ENCODE measurements around the gene PERM1.
A peak's percentile ranks its signal among the peaks of the same experiment; 100 is the strongest.

PERM1 gene

GRCh38 chr1:985126-985525, 3.2 kb upstream of the PERM1 start:
- no peaks in the 10 kb centered on the region for H3K9me3 ChIP-seq (ENCODE audit: control insufficient read depth, insufficient read depth, low read length)
- H3K79me2 ChIP-seq (ENCODE audit: control insufficient read depth, low read length): no peaks in the 10 kb centered on the region
- no peaks in the 10 kb centered on the region for H4K20me1 ChIP-seq (ENCODE audit: control insufficient read depth, insufficient read depth, low read depth, low read length)
- TF ChIP-seq CTCF (IDR thresholded peaks at IDR 0.05; ENCODE audit: low read depth, low read length, poor library complexity, severe bottlenecking): no peak
- no peak for TF ChIP-seq EZH2phosphoT487 (IDR thresholded peaks at IDR 0.05; ENCODE audit: borderline replicate concordance, low read length)
- no peaks in the 10 kb centered on the region for H3K4me1 ChIP-seq (ENCODE audit: control insufficient read depth, low read length)
- peaks cover 17% of the 10 kb centered on the region for H3K27me3 ChIP-seq (ENCODE audit: control insufficient read depth, low read length)
- H3K9me2 ChIP-seq (replicated peaks; ENCODE audit: control insufficient read depth, low read length): no peaks in the 10 kb centered on the region
- no peak overlapping the region for H3K4me2 ChIP-seq (ENCODE audit: low read length)
- no peak overlapping the region for H3K27ac ChIP-seq (ENCODE audit: low read depth, low read length)
- no peaks in the 10 kb centered on the region for H3F3A ChIP-seq (ENCODE audit: control insufficient read depth, insufficient read depth)
- no peak overlapping the region for H3K4me3 ChIP-seq (ENCODE audit: low read length)
- H3K36me3 ChIP-seq (ENCODE audit: control insufficient read depth, low read length): no peaks in the 10 kb centered on the region

- Histone ChIP-seq H3K4me2 (ENCODE audit: low read length) (no peak overlapping the region), H3K36me3 (ENCODE audit: control insufficient read depth, low read length) (no peaks in the 10 kb centered on the region), H3K9me3 (ENCODE audit: control insufficient read depth, insufficient read depth, low read length) (no peaks in the 10 kb centered on the region), H3F3A (ENCODE audit: control insufficient read depth, insufficient read depth) (no peaks in the 10 kb centered on the region), H4K20me1 (ENCODE audit: control insufficient read depth, insufficient read depth, low read depth, low read length) (no peaks in the 10 kb centered on the region), H3K9me2 (replicated peaks; ENCODE audit: control insufficient read depth, low read length) (no peaks in the 10 kb centered on the region), H3K27ac (ENCODE audit: low read depth, low read length) (no peak overlapping the region), H3K79me2 (ENCODE audit: control insufficient read depth, low read length) (no peaks in the 10 kb centered on the region), H3K4me1 (ENCODE audit: control insufficient read depth, low read length) (no peaks in the 10 kb centered on the region), H3K27me3 (ENCODE audit: control insufficient read depth, low read length) (peaks cover 15% of the 10 kb centered on the region), H3K4me3 (ENCODE audit: low read length) (no peak overlapping the region)
- TF ChIP-seq CTCF (IDR thresholded peaks at IDR 0.05; ENCODE audit: low read depth, low read length, poor library complexity, severe bottlenecking) (no peak), EZH2phosphoT487 (IDR thresholded peaks at IDR 0.05; ENCODE audit: borderline replicate concordance, low read length) (no peak)
Observed at GRCh38 chr1:984476-984814, 2.6 kb upstream of the PERM1 start.

- no peak for TF ChIP-seq EZH2phosphoT487 (IDR thresholded peaks at IDR 0.05; ENCODE audit: borderline replicate concordance, low read length)
- peak; percentile 71 for TF ChIP-seq CTCF (IDR thresholded peaks at IDR 0.05; ENCODE audit: low read depth, low read length, poor library complexity, severe bottlenecking)
- no peak overlapping the region for H3K4me2 ChIP-seq (ENCODE audit: low read length)
- no peaks in the 10 kb centered on the region for H4K20me1 ChIP-seq (ENCODE audit: control insufficient read depth, insufficient read depth, low read depth, low read length)
- H3K79me2 ChIP-seq (ENCODE audit: control insufficient read depth, low read length): no peaks in the 10 kb centered on the region
- H3K4me1 ChIP-seq (ENCODE audit: control insufficient read depth, low read length): no peaks in the 10 kb centered on the region
- no peak overlapping the region for H3K27ac ChIP-seq (ENCODE audit: low read depth, low read length)
- H3F3A ChIP-seq (ENCODE audit: control insufficient read depth, insufficient read depth): no peaks in the 10 kb centered on the region
- H3K4me3 ChIP-seq (ENCODE audit: low read length): no peak overlapping the region
- H3K9me2 ChIP-seq (replicated peaks; ENCODE audit: control insufficient read depth, low read length): no peaks in the 10 kb centered on the region
- H3K36me3 ChIP-seq (ENCODE audit: control insufficient read depth, low read length): no peaks in the 10 kb centered on the region
- H3K9me3 ChIP-seq (ENCODE audit: control insufficient read depth, insufficient read depth, low read length): no peaks in the 10 kb centered on the region
- peaks cover 12% of the 10 kb centered on the region for H3K27me3 ChIP-seq (ENCODE audit: control insufficient read depth, low read length)
Observed at GRCh38 chr1:983798-984475, 2.0 kb upstream of the PERM1 start.

All from DOHH2 (cell line).